Peyer's patch (tissue), 4 donors: ENCODE results near the gene ATAD3C.

ENCODE experiments used
- CTCF ChIP-seq, 6 experiments: fragments of 450-650 bp in 4 of 6; fragments of 200-600 bp in 2 of 6; sonication (generic) in 1 of 6; IDR thresholded peaks; one replicate each; pipeline ENCODE4 v1.5.1; 2017 to 2019; ENCODE audit warnings: antibody characterized with exemption in 6 of 6, mild to moderate bottlenecking in 3 of 6, moderate library complexity in 1 of 6
- POLR2A ChIP-seq, 2 donors: fragments of 450-650 bp; IDR thresholded peaks; one replicate each; pipeline ENCODE4 v1.5.1; 2017; ENCODE audit warnings: antibody characterized with exemption in 2 of 2, mild to moderate bottlenecking in 2 of 2, moderate library complexity in 2 of 2

GRCh38 chr1:1419813-1420653 lies 29.5 kb upstream of the ATAD3C start:
- no peak for TF ChIP-seq POLR2A (IDR thresholded peaks at IDR 0.05)
- no peak for TF ChIP-seq CTCF (IDR thresholded peaks at IDR 0.05)
